GM10266 (cell line): Measurements from ENCODE around the gene PHLPP1.

Experiments
- DNase-seq: peaks from one replicate; pipeline ENCODE4 v3.0.0; 2012; ENCODE audit errors: extremely low spot score
- CTCF ChIP-seq: IDR thresholded peaks from 2 replicates; pipeline ENCODE4 v1.5.1; 2012; ENCODE audit warnings: mild to moderate bottlenecking, low read depth; ENCODE audit not compliant: control insufficient read depth, insufficient read depth; ENCODE audit errors: missing control alignments

The PHLPP1 gene

GRCh38 chr18:62939926-62940325 is 224.6 kb downstream of the PHLPP1 start:
- DNase-seq = no peak
- no peak for TF ChIP-seq CTCF

GRCh38 chr18:62942578-62942977 is 227.2 kb downstream of the PHLPP1 start:
- no peak for TF ChIP-seq CTCF
- DNase-seq = no peak

GRCh38 chr18:62944454-62944853 is 229.1 kb downstream of the PHLPP1 start:
- TF ChIP-seq CTCF = no peak
- no peak for DNase-seq

- DNase-seq = no peak
- no peak for TF ChIP-seq CTCF
These were observed 233.4 kb downstream of the PHLPP1 start for GRCh38 chr18:62948788-62949187.

GRCh38 chr18:62950246-62950645 is 234.9 kb downstream of the PHLPP1 start:
- TF ChIP-seq CTCF = no peak
- no peak for DNase-seq

- DNase-seq = no peak
- no peak for TF ChIP-seq CTCF
These were observed 237.5 kb downstream of the PHLPP1 start for GRCh38 chr18:62952807-62953206.

GRCh38 chr18:62953663-62954062 is 238.3 kb downstream of the PHLPP1 start:
- no peak for DNase-seq
- no peak for TF ChIP-seq CTCF
